Measurements from ENCODE around the gene CD93. TPM values are rescaled to one million over a fixed set of nuclear protein-coding genes. Genes with fewer than 3 reads are reported as not detected.

CD93 gene
- total and polyA plus RNA-seq, 2 donors (not counting 1 experiment from before 2014, with no cell fraction given) = 0.01 TPM; not detected in 1

GRCh38 chr20:23100720-23101107, 14.6 kb upstream of the CD93 start:
- no peak overlapping the region for H3K27ac ChIP-seq (ENCODE audit: insufficient read depth, low read length)
- H3K36me3 ChIP-seq (ENCODE audit: control insufficient read depth, insufficient read depth, low read length) = no peaks in the 10 kb centered on the region
- H3K9ac ChIP-seq (ENCODE audit: insufficient read depth, low read length) = no peak overlapping the region
- no peaks in the 10 kb centered on the region for H3K4me1 ChIP-seq (ENCODE audit: control insufficient read depth, extremely low read depth, insufficient read depth, low read length)
- no peak for TF ChIP-seq EZH2 (IDR thresholded peaks at IDR 0.05; ENCODE audit: low read length, missing control alignments)
- no peak for TF ChIP-seq CTCF (conservative IDR thresholded peaks at IDR 0.05 in 1 of 2, IDR thresholded peaks at IDR 0.05 in 1 of 2; ENCODE audit: low read depth in 1 of 2, low read length in 2 of 2)
- H2AFZ ChIP-seq (ENCODE audit: low read length) = no peak overlapping the region
- no peak overlapping the region for H3K4me2 ChIP-seq (ENCODE audit: extremely low read depth, insufficient read depth, low read length)
- H3K27me3 ChIP-seq (ENCODE audit: control insufficient read depth, insufficient read depth, low read length) = no peaks in the 10 kb centered on the region
- no peak for DNase-seq (ENCODE audit: low read depth in 2 of 2)
- no peak overlapping the region for H3K4me3 ChIP-seq (replicated peaks in 1 of 4; ENCODE audit: control extremely low read depth in 1 of 4, insufficient read depth in 1 of 4, low read depth in 3 of 4, low read length in 4 of 4)
- no peaks in the 10 kb centered on the region for H4K20me1 ChIP-seq (ENCODE audit: control insufficient read depth, extremely low read depth, insufficient read depth, low read length)
- no peaks in the 10 kb centered on the region for H3K9me3 ChIP-seq (ENCODE audit: control insufficient read depth, insufficient read depth, low read depth, low read length)
- no peaks in the 10 kb centered on the region for H3K79me2 ChIP-seq (ENCODE audit: control insufficient read depth, insufficient read depth, low read length)

- Histone ChIP-seq H3K9ac (ENCODE audit: insufficient read depth, low read length) (no peak overlapping the region), H3K36me3 (ENCODE audit: control insufficient read depth, insufficient read depth, low read length) (no peaks in the 10 kb centered on the region), H3K9me3 (ENCODE audit: control insufficient read depth, insufficient read depth, low read depth, low read length) (no peaks in the 10 kb centered on the region), H3K27ac (ENCODE audit: insufficient read depth, low read length) (no peak overlapping the region), H3K4me1 (ENCODE audit: control insufficient read depth, extremely low read depth, insufficient read depth, low read length) (no peaks in the 10 kb centered on the region), H3K27me3 (ENCODE audit: control insufficient read depth, insufficient read depth, low read length) (peaks cover 1% of the 10 kb centered on the region), H4K20me1 (ENCODE audit: control insufficient read depth, extremely low read depth, insufficient read depth, low read length) (no peaks in the 10 kb centered on the region), H2AFZ (ENCODE audit: low read length) (no peak overlapping the region), H3K79me2 (ENCODE audit: control insufficient read depth, insufficient read depth, low read length) (no peaks in the 10 kb centered on the region), H3K4me3 (replicated peaks in 1 of 4; ENCODE audit: control extremely low read depth in 1 of 4, insufficient read depth in 1 of 4, low read depth in 3 of 4, low read length in 4 of 4) (no peak overlapping the region), H3K4me2 (ENCODE audit: extremely low read depth, insufficient read depth, low read length) (no peak overlapping the region)
- TF ChIP-seq EZH2 (IDR thresholded peaks at IDR 0.05; ENCODE audit: low read length, missing control alignments) (no peak), CTCF (conservative IDR thresholded peaks at IDR 0.05 in 1 of 2, IDR thresholded peaks at IDR 0.05 in 1 of 2; ENCODE audit: low read depth in 1 of 2, low read length in 2 of 2) (no peak)
- no peak for DNase-seq (ENCODE audit: low read depth in 2 of 2)
Observed at GRCh38 chr20:23099791-23100719, 13.9 kb upstream of the CD93 start.

GRCh38 chr20:23097636-23098580, 11.8 kb upstream of the CD93 start:
- TF ChIP-seq CTCF (conservative IDR thresholded peaks at IDR 0.05 in 1 of 2, IDR thresholded peaks at IDR 0.05 in 1 of 2; ENCODE audit: low read depth in 1 of 2, low read length in 2 of 2) = no peak
- no peak for TF ChIP-seq EZH2 (IDR thresholded peaks at IDR 0.05; ENCODE audit: low read length, missing control alignments)

More at GRCh38 chr20:23097636-23098580, 11.8 kb upstream of the CD93 start:
- Histone ChIP-seq H3K4me2 (ENCODE audit: extremely low read depth, insufficient read depth, low read length) (no peak overlapping the region), H3K4me3 (replicated peaks in 1 of 4; ENCODE audit: control extremely low read depth in 1 of 4, insufficient read depth in 1 of 4, low read depth in 3 of 4, low read length in 4 of 4) (no peak overlapping the region), H3K27me3 (ENCODE audit: control insufficient read depth, insufficient read depth, low read length) (peaks cover 6% of the 10 kb centered on the region), H3K36me3 (ENCODE audit: control insufficient read depth, insufficient read depth, low read length) (no peaks in the 10 kb centered on the region), H4K20me1 (ENCODE audit: control insufficient read depth, extremely low read depth, insufficient read depth, low read length) (no peaks in the 10 kb centered on the region), H3K9ac (ENCODE audit: insufficient read depth, low read length) (no peak overlapping the region), H2AFZ (ENCODE audit: low read length) (no peak overlapping the region), H3K79me2 (ENCODE audit: control insufficient read depth, insufficient read depth, low read length) (no peaks in the 10 kb centered on the region), H3K27ac (ENCODE audit: insufficient read depth, low read length) (no peak overlapping the region), H3K9me3 (ENCODE audit: control insufficient read depth, insufficient read depth, low read depth, low read length) (no peaks in the 10 kb centered on the region), H3K4me1 (ENCODE audit: control insufficient read depth, extremely low read depth, insufficient read depth, low read length) (no peaks in the 10 kb centered on the region)
- no peak for DNase-seq (ENCODE audit: low read depth in 2 of 2)
